Epithelial cell of esophagus (primary cell): ENCODE data around the gene PRICKLE1.

Experiments used
- DNase-seq: peaks from one replicate; pipeline ENCODE4 v3.0.0; 2010; ENCODE audit warnings: low read depth
- H3K4me3 ChIP-seq: 2 replicates; pipeline ENCODE4 v1.5.1; 2011; ENCODE audit warnings: mild to moderate bottlenecking, low read length, control low read depth
- TF ChIP-seq, protein P1 (sequence below): IDR thresholded peaks from 2 replicates; pipeline ENCODE4 v1.5.1; 2011; ENCODE audit warnings: low read depth, mild to moderate bottlenecking, low read length, control low read depth, inconsistent platforms; ENCODE audit not compliant: insufficient read depth; ENCODE audit errors: missing control alignments

Gene PRICKLE1

DNA sequence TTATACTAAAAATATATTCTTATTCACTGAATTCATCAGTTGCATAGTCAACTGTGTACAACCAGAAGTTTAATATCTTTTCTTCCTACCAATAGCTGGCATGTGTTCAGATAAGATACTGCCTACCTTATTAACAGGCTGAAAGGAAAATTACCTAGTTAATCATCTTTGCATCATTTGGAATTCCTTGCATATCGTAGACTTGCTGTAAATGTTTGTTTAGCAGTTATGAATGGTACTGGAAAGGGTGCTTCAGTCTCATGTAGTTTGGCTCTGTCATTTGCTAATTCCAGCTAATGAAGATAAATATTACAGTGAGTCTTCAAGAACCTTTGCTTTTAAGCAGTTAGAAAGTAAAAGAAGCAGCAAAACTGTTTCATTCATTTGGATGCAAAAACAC is 179.2 kb downstream of the PRICKLE1 start:
- DNase-seq = peak; percentile 16
- H3K4me3 ChIP-seq = no peak overlapping the region
- TF ChIP-seq, protein P1, sequence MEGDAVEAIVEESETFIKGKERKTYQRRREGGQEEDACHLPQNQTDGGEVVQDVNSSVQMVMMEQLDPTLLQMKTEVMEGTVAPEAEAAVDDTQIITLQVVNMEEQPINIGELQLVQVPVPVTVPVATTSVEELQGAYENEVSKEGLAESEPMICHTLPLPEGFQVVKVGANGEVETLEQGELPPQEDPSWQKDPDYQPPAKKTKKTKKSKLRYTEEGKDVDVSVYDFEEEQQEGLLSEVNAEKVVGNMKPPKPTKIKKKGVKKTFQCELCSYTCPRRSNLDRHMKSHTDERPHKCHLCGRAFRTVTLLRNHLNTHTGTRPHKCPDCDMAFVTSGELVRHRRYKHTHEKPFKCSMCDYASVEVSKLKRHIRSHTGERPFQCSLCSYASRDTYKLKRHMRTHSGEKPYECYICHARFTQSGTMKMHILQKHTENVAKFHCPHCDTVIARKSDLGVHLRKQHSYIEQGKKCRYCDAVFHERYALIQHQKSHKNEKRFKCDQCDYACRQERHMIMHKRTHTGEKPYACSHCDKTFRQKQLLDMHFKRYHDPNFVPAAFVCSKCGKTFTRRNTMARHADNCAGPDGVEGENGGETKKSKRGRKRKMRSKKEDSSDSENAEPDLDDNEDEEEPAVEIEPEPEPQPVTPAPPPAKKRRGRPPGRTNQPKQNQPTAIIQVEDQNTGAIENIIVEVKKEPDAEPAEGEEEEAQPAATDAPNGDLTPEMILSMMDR = no peak

DNA sequence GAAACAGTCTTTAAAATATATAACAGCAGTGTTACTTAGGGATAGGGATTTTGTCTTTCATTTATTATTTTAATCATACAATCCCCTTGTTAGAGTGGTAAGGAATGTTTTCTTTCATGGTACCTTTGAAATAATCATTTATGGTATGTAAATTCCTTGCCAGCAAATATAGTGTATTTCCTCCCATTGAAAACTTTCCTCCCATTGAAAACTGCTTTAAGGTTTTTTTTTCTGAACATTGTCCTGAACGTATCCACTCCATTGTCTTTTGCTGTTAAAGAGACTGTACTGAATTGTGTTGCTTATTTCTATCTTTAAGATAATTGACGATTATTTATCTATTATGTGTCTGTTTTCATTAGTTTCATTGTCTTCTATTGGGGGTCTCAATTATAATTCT is 180.1 kb downstream of the PRICKLE1 start:
- TF ChIP-seq, protein P1 = no peak
- no peak for DNase-seq
- no peak overlapping the region for H3K4me3 ChIP-seq

GRCh38 chr12:42407306-42407705 is 182.2 kb downstream of the PRICKLE1 start:
- DNase-seq = peak; percentile 57
- TF ChIP-seq, protein P1 = no peak
- no peak overlapping the region for H3K4me3 ChIP-seq
